Mesenchymal stem cell (in vitro differentiated cells and primary cell): ENCODE results near the gene RGS7.

Experiments
- DNase-seq: peaks from one replicate; pipeline ENCODE4 v3.0.0-alpha.2; 2013
- H2AFZ ChIP-seq: one replicate; pipeline ENCODE4 v1.6.1; 2013; ENCODE audit warnings: low read depth, mild to moderate bottlenecking, control low read depth, inconsistent platforms, low read length, moderate library complexity
- H2AK5ac ChIP-seq: 2 replicates; pipeline ENCODE4 v1.6.1; 2013; ENCODE audit warnings: low read length, moderate library complexity, mild to moderate bottlenecking, inconsistent platforms; ENCODE audit not compliant: severe bottlenecking
- H2BK120ac ChIP-seq: one replicate; pipeline ENCODE4 v1.6.1; 2013; ENCODE audit warnings: low read depth, mild to moderate bottlenecking, inconsistent platforms, low read length, moderate library complexity
- H2BK12ac ChIP-seq, 2 experiments: one replicate each; pipeline ENCODE4 v1.6.1; 2013; ENCODE audit warnings: inconsistent platforms in 2 of 2, low read length in 2 of 2, mild to moderate bottlenecking in 2 of 2, moderate library complexity in 2 of 2, control low read depth in 1 of 2
- H2BK15ac ChIP-seq: one replicate; pipeline ENCODE4 v1.6.1; 2013; ENCODE audit warnings: mild to moderate bottlenecking, low read depth, inconsistent platforms; ENCODE audit not compliant: poor library complexity, severe bottlenecking
- H2BK5ac ChIP-seq: 2 replicates; pipeline ENCODE4 v1.6.1; 2013; ENCODE audit warnings: low read depth, mild to moderate bottlenecking, low read length, control low read depth, inconsistent platforms; ENCODE audit not compliant: poor library complexity, severe bottlenecking
- H3K14ac ChIP-seq, 2 experiments: one replicate each; pipeline ENCODE4 v1.6.1; 2013; ENCODE audit warnings: inconsistent platforms in 2 of 2, low read length in 2 of 2, control low read depth in 1 of 2, mild to moderate bottlenecking in 1 of 2, moderate library complexity in 1 of 2
- H3K18ac ChIP-seq, 2 experiments: one replicate each; pipeline ENCODE4 v1.6.1; 2013; ENCODE audit warnings: inconsistent platforms in 2 of 2, low read length in 2 of 2, control low read depth in 1 of 2, low read depth in 1 of 2, mild to moderate bottlenecking in 1 of 2
- H3K23ac ChIP-seq, 2 experiments: one replicate each; pipeline ENCODE4 v1.6.1; 2013; ENCODE audit warnings: inconsistent platforms in 2 of 2, low read length in 2 of 2, mild to moderate bottlenecking in 2 of 2, moderate library complexity in 2 of 2, control low read depth in 1 of 2
- H3K27ac ChIP-seq: 2 replicates; pipeline ENCODE4 v1.5.1; 2013; ENCODE audit warnings: mild to moderate bottlenecking, moderate library complexity, low read length, control low read depth, inconsistent platforms; ENCODE audit not compliant: poor library complexity, severe bottlenecking
- H3K27me3 ChIP-seq, 2 experiments: 2 replicates each; pipeline versions ENCODE4 v1.6.1 to v1.7.0; 2013; ENCODE audit warnings: low read length in 2 of 2, mild to moderate bottlenecking in 2 of 2, moderate library complexity in 2 of 2, control low read depth in 1 of 2, inconsistent platforms in 1 of 2; ENCODE audit not compliant: control insufficient read depth in 1 of 2, insufficient read depth in 1 of 2
- H3K36me3 ChIP-seq, 2 experiments: 2 replicates each; pipeline versions ENCODE4 v1.6.1 to v1.7.0; 2013; ENCODE audit warnings: low read length in 2 of 2, control low read depth in 1 of 2, inconsistent platforms in 1 of 2, low read depth in 1 of 2, mild to moderate bottlenecking in 1 of 2; ENCODE audit not compliant: insufficient read depth in 2 of 2, control insufficient read depth in 1 of 2
- H3K4ac ChIP-seq, 2 experiments: one replicate each; pipeline ENCODE4 v1.6.1; 2013; ENCODE audit warnings: inconsistent platforms in 2 of 2, low read length in 2 of 2, mild to moderate bottlenecking in 2 of 2, moderate library complexity in 2 of 2, control low read depth in 1 of 2, low read depth in 1 of 2
- H3K4me1 ChIP-seq: 2 replicates; pipeline ENCODE4 v1.6.1; 2013; ENCODE audit warnings: low read depth, low read length, control low read depth; ENCODE audit not compliant: control insufficient read depth, insufficient read depth
- H3K4me2 ChIP-seq: 2 replicates; pipeline ENCODE4 v1.6.1; 2013; ENCODE audit warnings: low read length, mild to moderate bottlenecking, inconsistent platforms; ENCODE audit not compliant: poor library complexity, severe bottlenecking
- H3K4me3 ChIP-seq, 2 experiments: 2 replicates each; pipeline versions ENCODE4 v1.5.1 to v1.7.0; 2013; ENCODE audit warnings: low read length in 2 of 2, mild to moderate bottlenecking in 2 of 2, control low read depth in 1 of 2, low read depth in 1 of 2; ENCODE audit not compliant: insufficient read depth in 1 of 2
- H3K79me1 ChIP-seq: replicated peaks from 2 replicates; pipeline ENCODE4 v1.6.1; 2013; ENCODE audit warnings: mild to moderate bottlenecking, control low read depth, low read length, inconsistent platforms; ENCODE audit not compliant: poor library complexity, severe bottlenecking
- H3K9ac ChIP-seq: 2 replicates; pipeline ENCODE4 v1.7.0; 2013; ENCODE audit warnings: mild to moderate bottlenecking, low read length, moderate library complexity
- H3K9me3 ChIP-seq: 2 replicates; pipeline ENCODE4 v1.7.0; 2013; ENCODE audit warnings: mild to moderate bottlenecking, low read length; ENCODE audit not compliant: control insufficient read depth
- H4K8ac ChIP-seq: one replicate; pipeline ENCODE4 v1.6.1; 2013; ENCODE audit warnings: inconsistent platforms, mild to moderate bottlenecking, low read length, moderate library complexity
- H4K91ac ChIP-seq: one replicate; pipeline ENCODE4 v1.6.1; 2013; ENCODE audit warnings: mild to moderate bottlenecking, low read length, inconsistent platforms
- WGBS: methylation state at CpG from one replicate; pipeline ENCODE4 v1.1.7; 2013; ENCODE audit warnings: mixed read lengths; 5-methylcytosine and 5-hydroxymethylcytosine counted together

Gene RGS7

DNA sequence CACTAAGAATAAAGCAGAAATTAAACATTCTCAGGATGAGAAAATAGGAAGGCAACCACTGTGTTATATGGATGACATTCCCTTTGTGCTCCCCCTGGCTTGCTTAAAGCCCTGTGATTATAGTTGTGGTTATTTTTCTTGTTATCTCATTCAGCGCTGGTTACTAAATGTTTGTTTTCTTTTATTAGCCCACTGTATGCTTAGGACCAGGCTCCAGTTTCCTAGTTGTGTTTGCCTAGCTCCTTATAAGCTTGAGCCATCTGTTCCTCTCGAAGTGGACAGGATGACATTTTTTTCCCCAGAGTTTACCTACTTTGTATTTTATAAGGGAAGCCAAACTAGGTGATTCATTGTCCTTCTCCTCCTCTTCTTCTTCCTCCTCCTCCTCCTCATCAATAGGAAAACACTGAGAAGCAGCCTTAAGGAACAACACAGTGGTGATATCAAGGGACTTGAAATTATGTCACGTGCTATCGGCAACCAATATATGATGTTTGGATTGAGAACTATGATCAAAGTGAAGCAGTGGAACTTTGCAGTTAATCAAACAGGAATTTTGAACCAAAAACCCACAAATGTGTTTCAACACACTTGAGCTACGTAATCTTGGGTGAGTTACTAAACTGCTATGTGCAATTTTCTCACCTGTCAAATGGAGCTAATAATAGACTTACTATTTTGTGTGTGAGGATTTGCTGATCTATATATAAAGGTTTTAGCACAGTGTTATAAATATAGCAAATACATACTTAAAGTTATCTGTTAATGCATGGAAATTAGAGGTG is 35.1 kb upstream of the RGS7 start:
- no peak for DNase-seq
- H3K4me3 ChIP-seq, result no peak overlapping the region

DNA sequence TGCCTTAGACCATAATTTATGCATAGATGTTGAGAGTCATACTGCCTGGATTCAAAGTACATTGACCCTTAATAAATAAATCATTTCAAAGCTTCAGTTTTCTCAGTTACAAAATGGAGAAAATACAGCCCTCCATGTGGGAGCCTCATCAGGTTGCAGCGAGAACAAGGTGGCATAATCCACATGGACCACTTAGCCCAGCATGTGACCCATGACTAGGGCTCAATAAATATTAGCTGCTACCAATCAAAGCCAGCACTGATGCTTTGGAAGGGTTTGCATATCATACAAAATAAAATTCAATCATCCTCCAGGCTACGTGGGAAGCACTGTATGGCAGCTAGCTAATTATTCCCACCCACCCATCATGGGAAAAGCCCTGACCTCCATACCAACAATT is 33.5 kb upstream of the RGS7 start:
- no peak overlapping the region for H2BK5ac ChIP-seq

More for the DNA sequence above, 35.1 kb upstream of the RGS7 start:
- Histone ChIP-seq H3K14ac (no peak overlapping the region), H3K9ac (no peak overlapping the region), H3K4me2 (no peak overlapping the region), H3K27me3 (no peaks in the 10 kb centered on the region), H2BK120ac (no peak overlapping the region), H3K27ac (no peak overlapping the region), H3K4ac (no peak overlapping the region), H3K18ac (no peak overlapping the region), H2AFZ (no peak overlapping the region), H3K79me1 (no peaks in the 10 kb centered on the region), H2BK5ac (no peak overlapping the region), H3K9me3 (no peaks in the 10 kb centered on the region), H2AK5ac (no peak overlapping the region), H2BK12ac (no peak overlapping the region), H3K36me3 (no peaks in the 10 kb centered on the region), H3K23ac (no peak overlapping the region), H2BK15ac (no peak overlapping the region), H4K91ac (no peak overlapping the region), H3K4me1 (no peaks in the 10 kb centered on the region), H4K8ac (no peak overlapping the region)
- WGBS, result 92% methylated on average over 5 of the region's 5 CpGs

DNA sequence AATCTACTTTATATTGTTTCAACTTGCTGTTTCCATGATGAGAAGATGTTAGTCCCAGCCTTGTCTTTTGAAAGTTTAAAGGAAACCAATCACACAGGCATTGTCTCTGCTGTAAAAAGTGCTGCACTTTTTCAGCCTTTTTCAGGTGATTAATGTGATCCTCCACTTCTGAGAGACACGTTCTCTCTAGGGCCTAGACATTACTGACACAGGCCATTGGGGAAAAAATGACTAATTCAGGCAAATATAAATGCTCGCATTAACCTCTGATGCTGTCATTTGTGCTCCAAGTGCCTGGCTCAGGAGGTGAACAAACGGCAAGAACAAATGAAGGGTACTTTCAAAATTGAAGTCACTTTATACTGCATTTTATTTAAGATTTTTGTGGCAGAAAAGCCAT is 32.4 kb upstream of the RGS7 start:
- no peak for DNase-seq
- H3K4ac ChIP-seq, result no peak overlapping the region
- no peak overlapping the region for H3K27ac ChIP-seq
- no peaks in the 10 kb centered on the region for H3K4me1 ChIP-seq
- H3K79me1 ChIP-seq, result no peaks in the 10 kb centered on the region
- no peak overlapping the region for H2BK15ac ChIP-seq
- no peaks in the 10 kb centered on the region for H3K27me3 ChIP-seq
- no peak overlapping the region for H2BK5ac ChIP-seq
- no peak overlapping the region for H3K4me2 ChIP-seq
- no peak overlapping the region for H3K14ac ChIP-seq
- H2BK120ac ChIP-seq, result no peak overlapping the region
- H4K8ac ChIP-seq, result no peak overlapping the region
- no peak overlapping the region for H3K18ac ChIP-seq
- no peak overlapping the region for H4K91ac ChIP-seq
- no peak overlapping the region for H2AK5ac ChIP-seq
- no peak overlapping the region for H3K4me3 ChIP-seq
- no peak overlapping the region for H3K23ac ChIP-seq
- WGBS, result 57% methylated on average over 3 of the region's 3 CpGs
- H2BK12ac ChIP-seq, result no peak overlapping the region
- H3K36me3 ChIP-seq, result no peaks in the 10 kb centered on the region
- H2AFZ ChIP-seq, result no peak overlapping the region
- H3K9me3 ChIP-seq, result no peaks in the 10 kb centered on the region
- H3K9ac ChIP-seq, result no peak overlapping the region

More for the DNA sequence above, 33.5 kb upstream of the RGS7 start:
- Histone ChIP-seq H3K4ac (no peak overlapping the region), H2BK15ac (no peak overlapping the region), H3K9ac (no peak overlapping the region), H2AK5ac (no peak overlapping the region), H3K27ac (no peak overlapping the region), H3K27me3 (no peaks in the 10 kb centered on the region), H2AFZ (no peak overlapping the region), H3K79me1 (no peaks in the 10 kb centered on the region), H2BK120ac (no peak overlapping the region), H4K91ac (no peak overlapping the region), H3K4me3 (no peak overlapping the region), H3K36me3 (no peaks in the 10 kb centered on the region), H3K4me1 (no peaks in the 10 kb centered on the region), H3K18ac (no peak overlapping the region), H2BK12ac (no peak overlapping the region), H3K23ac (no peak overlapping the region), H4K8ac (no peak overlapping the region), H3K14ac (no peak overlapping the region), H3K9me3 (no peaks in the 10 kb centered on the region), H3K4me2 (no peak overlapping the region)
- WGBS, result 80% methylated on average over 2 of the region's 2 CpGs
- DNase-seq, result no peak

DNA sequence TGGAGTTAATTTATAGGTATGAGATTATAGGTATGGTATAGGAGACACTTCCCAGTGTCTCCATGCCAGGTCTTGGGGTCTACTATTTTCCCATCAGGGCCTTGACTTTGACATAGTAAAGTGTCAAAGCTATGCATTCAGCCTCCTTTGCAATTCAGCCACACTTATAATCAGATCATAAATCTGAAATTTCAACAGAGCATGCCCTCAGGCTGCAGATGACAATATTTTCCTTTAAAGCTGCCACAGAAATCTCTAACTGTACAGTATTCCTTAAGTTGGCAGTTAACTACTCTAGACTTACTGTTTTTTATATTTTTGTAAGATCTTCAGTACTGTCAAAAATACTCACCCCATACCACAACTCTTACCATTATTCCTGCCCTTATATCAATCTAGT is 30.2 kb upstream of the RGS7 start:
- Histone ChIP-seq H4K8ac (no peak overlapping the region), H3K4me1 (no peaks in the 10 kb centered on the region), H3K79me1 (no peaks in the 10 kb centered on the region), H3K4ac (no peak overlapping the region), H3K27ac (no peak overlapping the region), H2BK5ac (no peak overlapping the region), H3K9me3 (no peaks in the 10 kb centered on the region), H3K4me3 (no peak overlapping the region), H3K4me2 (no peak overlapping the region), H3K23ac (no peak overlapping the region), H3K14ac (no peak overlapping the region), H3K36me3 (no peaks in the 10 kb centered on the region), H3K27me3 (no peaks in the 10 kb centered on the region), H2BK120ac (no peak overlapping the region), H3K9ac (no peak overlapping the region), H3K18ac (no peak overlapping the region), H2BK15ac (no peak overlapping the region), H2BK12ac (no peak overlapping the region), H4K91ac (no peak overlapping the region), H2AFZ (no peak overlapping the region), H2AK5ac (no peak overlapping the region)
- no peak for DNase-seq
